GM06990 (cell line): Measurements from ENCODE around the gene RPL13.

Experiments used
- DNase-seq: peaks from one replicate; pipeline ENCODE4 v3.0.0-alpha.2; 2011; ENCODE audit not compliant: insufficient read length; ENCODE audit errors: extremely low read depth
- H3K27me3 ChIP-seq: replicated peaks from 2 replicates; pipeline ENCODE4 v1.6.0; 2011; ENCODE audit warnings: low read length; ENCODE audit not compliant: control insufficient read depth, insufficient read depth
- H3K36me3 ChIP-seq: 2 replicates; pipeline ENCODE4 v1.5.1; 2011; ENCODE audit warnings: low read length; ENCODE audit not compliant: control insufficient read depth, insufficient read depth
- H3K4me3 ChIP-seq: replicated peaks from 2 replicates; pipeline ENCODE4 v1.5.1; 2011; ENCODE audit warnings: low read depth, mild to moderate bottlenecking, control low read depth, low read length
- TF ChIP-seq, protein P1 (sequence below): IDR thresholded peaks from 2 replicates; pipeline ENCODE4 v1.5.1; 2011; ENCODE audit warnings: low read length, control low read depth, mild to moderate bottlenecking, inconsistent platforms; ENCODE audit not compliant: insufficient read depth, poor library complexity, severe bottlenecking

Gene RPL13

DNA sequence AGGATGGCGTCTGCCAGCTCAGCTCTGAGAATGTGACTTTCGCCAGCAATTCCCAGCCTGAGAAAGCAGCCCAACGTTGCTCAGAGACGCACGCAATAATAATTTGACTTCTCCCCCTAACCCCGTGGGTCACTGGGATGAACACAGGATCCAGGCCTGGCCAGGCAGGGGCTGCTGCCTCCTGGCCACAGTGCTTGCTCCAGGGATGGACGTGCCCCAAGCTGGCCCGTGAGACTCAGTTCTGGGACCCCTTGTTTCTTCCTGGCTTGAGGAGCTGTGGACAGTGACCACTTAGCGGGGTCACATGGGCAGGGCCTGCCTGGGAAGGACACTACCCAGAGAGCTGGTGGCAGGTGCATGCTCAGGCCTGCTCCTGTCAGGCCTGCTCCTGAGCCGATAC lies 39.4 kb downstream of the RPL13 start:
- TF ChIP-seq, protein P1, sequence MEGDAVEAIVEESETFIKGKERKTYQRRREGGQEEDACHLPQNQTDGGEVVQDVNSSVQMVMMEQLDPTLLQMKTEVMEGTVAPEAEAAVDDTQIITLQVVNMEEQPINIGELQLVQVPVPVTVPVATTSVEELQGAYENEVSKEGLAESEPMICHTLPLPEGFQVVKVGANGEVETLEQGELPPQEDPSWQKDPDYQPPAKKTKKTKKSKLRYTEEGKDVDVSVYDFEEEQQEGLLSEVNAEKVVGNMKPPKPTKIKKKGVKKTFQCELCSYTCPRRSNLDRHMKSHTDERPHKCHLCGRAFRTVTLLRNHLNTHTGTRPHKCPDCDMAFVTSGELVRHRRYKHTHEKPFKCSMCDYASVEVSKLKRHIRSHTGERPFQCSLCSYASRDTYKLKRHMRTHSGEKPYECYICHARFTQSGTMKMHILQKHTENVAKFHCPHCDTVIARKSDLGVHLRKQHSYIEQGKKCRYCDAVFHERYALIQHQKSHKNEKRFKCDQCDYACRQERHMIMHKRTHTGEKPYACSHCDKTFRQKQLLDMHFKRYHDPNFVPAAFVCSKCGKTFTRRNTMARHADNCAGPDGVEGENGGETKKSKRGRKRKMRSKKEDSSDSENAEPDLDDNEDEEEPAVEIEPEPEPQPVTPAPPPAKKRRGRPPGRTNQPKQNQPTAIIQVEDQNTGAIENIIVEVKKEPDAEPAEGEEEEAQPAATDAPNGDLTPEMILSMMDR, result no peak

DNA sequence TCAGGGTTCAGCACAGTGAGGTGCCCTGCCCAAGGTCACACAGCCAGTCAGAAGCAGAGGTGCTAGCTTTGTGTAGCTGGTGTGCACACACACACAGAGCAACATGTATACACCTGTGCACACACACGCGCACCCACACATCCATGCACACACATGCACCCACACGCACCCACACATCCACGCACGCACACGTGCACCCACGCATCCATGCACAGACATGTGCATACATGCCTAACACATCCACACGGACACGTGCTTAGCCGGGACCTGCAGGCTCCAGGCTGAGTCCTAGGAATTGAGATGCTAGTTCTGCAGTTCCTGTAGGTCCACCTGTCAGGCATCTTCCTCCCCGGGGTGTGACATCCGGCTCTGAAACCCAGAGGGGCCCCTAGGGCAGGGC lies 39.9 kb downstream of the RPL13 start:
- no peaks in the 10 kb centered on the region for H3K27me3 ChIP-seq
- H3K36me3 ChIP-seq, result no peaks in the 10 kb centered on the region
- TF ChIP-seq, protein P1, result no peak
- no peak overlapping the region for H3K4me3 ChIP-seq
- DNase-seq, result no peak

More for the DNA sequence above, 39.4 kb downstream of the RPL13 start:
- Histone ChIP-seq H3K27me3 (no peaks in the 10 kb centered on the region), H3K4me3 (no peak overlapping the region), H3K36me3 (no peaks in the 10 kb centered on the region)
- no peak for DNase-seq

DNA sequence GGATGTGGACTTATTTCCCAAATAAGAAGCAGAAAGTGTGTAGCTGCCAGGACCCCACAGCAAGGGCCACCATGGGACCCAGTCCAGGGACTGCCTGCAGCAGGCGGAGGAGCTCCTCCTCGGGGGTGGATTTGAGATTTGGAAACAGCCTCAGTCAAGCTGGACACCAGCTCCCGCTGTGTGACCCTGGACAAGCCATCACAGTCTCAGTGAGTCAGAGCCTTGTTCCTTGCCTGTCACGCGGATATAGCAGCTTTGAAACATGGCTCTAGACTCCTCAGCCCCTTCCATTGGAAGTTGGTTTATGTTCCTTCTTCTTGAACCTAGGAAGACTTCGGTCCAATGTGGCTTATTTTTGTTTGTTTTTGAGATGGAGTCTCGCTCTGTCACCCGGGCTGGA lies 40.5 kb downstream of the RPL13 start:
- DNase-seq, result no peak
- H3K36me3 ChIP-seq, result no peaks in the 10 kb centered on the region
- H3K27me3 ChIP-seq, result no peaks in the 10 kb centered on the region
- TF ChIP-seq, protein P1, result no peak
- no peak overlapping the region for H3K4me3 ChIP-seq

DNA sequence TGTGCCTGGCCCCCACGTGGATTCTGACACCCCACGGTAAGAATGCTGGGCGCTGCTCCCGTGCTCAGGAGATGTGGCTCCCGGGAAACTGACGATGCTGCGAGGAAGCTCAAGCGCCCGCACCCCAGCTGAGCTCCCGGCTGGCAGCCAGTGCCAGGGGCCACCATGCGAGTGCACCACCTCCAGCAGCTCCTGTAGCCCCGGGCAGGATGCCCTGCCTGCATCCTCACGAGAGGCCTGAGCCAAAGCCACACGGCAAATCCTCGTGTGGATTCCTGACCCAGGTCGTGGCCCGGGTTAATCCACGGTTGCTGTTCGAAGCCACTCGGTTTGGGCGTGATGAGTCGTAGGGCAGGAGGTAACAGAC lies 41.4 kb downstream of the RPL13 start:
- H3K36me3 ChIP-seq, result no peaks in the 10 kb centered on the region
- no peak for DNase-seq
- TF ChIP-seq, protein P1, result no peak
- no peaks in the 10 kb centered on the region for H3K27me3 ChIP-seq
- no peak overlapping the region for H3K4me3 ChIP-seq

DNA sequence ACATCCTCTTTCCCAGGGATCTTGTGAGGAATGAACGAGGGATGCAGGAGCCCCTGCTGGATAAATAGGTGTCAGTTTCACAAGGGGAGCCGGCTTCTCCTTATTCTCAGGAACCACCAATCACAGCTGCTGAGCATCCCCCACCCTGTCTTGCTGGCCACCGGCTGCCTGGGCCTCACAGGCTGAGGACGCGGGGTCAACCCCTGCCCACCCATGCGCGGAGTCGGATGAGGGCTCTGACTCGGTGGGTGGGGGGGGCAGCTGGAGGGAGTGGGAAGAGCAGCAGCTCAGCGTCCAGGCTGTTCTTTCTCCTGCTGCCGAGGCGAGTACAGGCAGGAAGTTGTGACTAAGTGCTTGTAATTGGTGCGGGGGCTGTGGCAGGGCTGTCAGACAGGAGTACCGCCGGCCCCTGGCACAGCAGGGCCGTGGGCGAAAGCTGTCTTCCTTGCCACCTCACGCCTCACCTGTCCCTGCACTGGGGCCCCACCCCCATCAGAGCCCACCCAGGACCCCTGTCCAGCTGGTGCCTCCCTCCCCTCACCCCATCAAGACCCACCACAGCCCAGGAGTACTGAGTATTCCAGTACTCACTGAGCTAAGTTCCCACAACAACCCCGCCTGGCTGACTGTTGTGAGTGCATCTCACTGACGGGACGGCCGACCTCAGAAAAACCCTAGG lies 41.9 kb downstream of the RPL13 start:
- no peak for DNase-seq

More for the DNA sequence above, 41.9 kb downstream of the RPL13 start:
- H3K27me3 ChIP-seq, result no peaks in the 10 kb centered on the region
- no peaks in the 10 kb centered on the region for H3K36me3 ChIP-seq
- TF ChIP-seq, protein P1, result no peak
- H3K4me3 ChIP-seq, result no peak overlapping the region
